MM.1S (cell line): Measurements from ENCODE around the gene FARS2.

Experiments
- DNase-seq: peaks from one replicate; pipeline ENCODE4 v3.0.0-alpha.2; 2015
- H2AFZ ChIP-seq: fragments of 300-600 bp; sonication (generic); 2 replicates; pipeline ENCODE4 v1.6.0; 2016; ENCODE audit warnings: antibody characterized with exemption, low read length
- H3F3A ChIP-seq: fragments of 300-600 bp; sonication (generic); 2 replicates; pipeline ENCODE4 v1.6.1; 2016; ENCODE audit warnings: mild to moderate bottlenecking, antibody characterized with exemption, low read length, moderate library complexity, mixed read lengths; ENCODE audit not compliant: insufficient read depth
- H3K27ac ChIP-seq: fragments of 300-600 bp; sonication (generic); 2 replicates; pipeline ENCODE4 v1.5.1; 2016; ENCODE audit warnings: mild to moderate bottlenecking, low read length
- H3K27me3 ChIP-seq: fragments of 300-600 bp; sonication (generic); replicated peaks from 2 replicates; pipeline ENCODE4 v1.6.0; 2016; ENCODE audit warnings: low read length; ENCODE audit not compliant: insufficient read depth
- H3K36me3 ChIP-seq: fragments of 300-600 bp; sonication (generic); replicated peaks from 2 replicates; pipeline ENCODE4 v1.6.1; 2016; ENCODE audit warnings: mild to moderate bottlenecking, low read length, mixed read lengths; ENCODE audit not compliant: insufficient read depth
- H3K4me1 ChIP-seq: fragments of 300-600 bp; sonication (generic); 2 replicates; pipeline ENCODE4 v1.6.1; 2016; ENCODE audit warnings: low read length, mixed read lengths
- H3K4me2 ChIP-seq: fragments of 300-600 bp; sonication (generic); 2 replicates; pipeline ENCODE4 v1.6.0; 2016; ENCODE audit warnings: low read depth, low read length
- H3K4me3 ChIP-seq: fragments of 300-600 bp; sonication (generic); 2 replicates; pipeline ENCODE4 v1.5.1; 2016; ENCODE audit warnings: low read length, mixed read lengths
- H3K79me2 ChIP-seq: fragments of 300-600 bp; sonication (generic); 2 replicates; pipeline ENCODE4 v1.6.1; 2016; ENCODE audit warnings: mixed run types, low read length, mixed read lengths
- H3K9ac ChIP-seq: fragments of 300-600 bp; sonication (generic); 2 replicates; pipeline ENCODE4 v1.6.1; 2016; ENCODE audit warnings: low read length, mixed read lengths
- H3K9me2 ChIP-seq: fragments of 300-600 bp; sonication (generic); replicated peaks from 2 replicates; pipeline ENCODE4 v1.6.1; 2016; ENCODE audit warnings: mild to moderate bottlenecking, low read length, mixed read lengths; ENCODE audit not compliant: insufficient read depth
- H3K9me3 ChIP-seq: fragments of 300-600 bp; sonication (generic); replicated peaks from 2 replicates; pipeline ENCODE4 v1.6.1; 2016; ENCODE audit warnings: mild to moderate bottlenecking, low read length, mixed read lengths; ENCODE audit not compliant: insufficient read depth
- H4K20me1 ChIP-seq: fragments of 300-600 bp; sonication (generic); 2 replicates; pipeline ENCODE4 v1.6.1; 2016; ENCODE audit warnings: mild to moderate bottlenecking, low read length, moderate library complexity, mixed read lengths; ENCODE audit not compliant: insufficient read depth
- CTCF ChIP-seq: fragments of 300-600 bp; sonication (generic); IDR thresholded peaks from 2 replicates; pipeline ENCODE4 v1.5.1; 2016; ENCODE audit warnings: antibody characterized with exemption, low read length, mixed read lengths
- EZH2 ChIP-seq: fragments of 300-600 bp; sonication (generic); optimal IDR thresholded peaks from 2 replicates; pipeline ENCODE3; 2017; ENCODE audit warnings: low read depth, mild to moderate bottlenecking, antibody characterized with exemption, low read length, mixed read lengths
- EZH2phosphoT487 ChIP-seq: fragments of 300-600 bp; sonication (generic); IDR thresholded peaks from 2 replicates; pipeline ENCODE4 v1.6.1; 2018; ENCODE audit warnings: antibody characterized with exemption, low read length

FARS2 gene

GRCh38 chr6:5395719-5396118 lies 134.4 kb downstream of the FARS2 start:
- Histone ChIP-seq H3K9ac (no peak overlapping the region), H3K27me3 (no peaks in the 10 kb centered on the region), H3K9me3 (no peaks in the 10 kb centered on the region)

GRCh38 chr6:5398530-5398929 lies 137.2 kb downstream of the FARS2 start:
- Histone ChIP-seq H3K4me1 (no peaks in the 10 kb centered on the region), H3K4me3 (no peak overlapping the region), H3K79me2 (no peaks in the 10 kb centered on the region), H4K20me1 (no peaks in the 10 kb centered on the region), H3K27ac (no peak overlapping the region), H3K9me2 (no peaks in the 10 kb centered on the region), H3K4me2 (no peak overlapping the region), H3K27me3 (no peaks in the 10 kb centered on the region), H3F3A (no peaks in the 10 kb centered on the region), H2AFZ (no peak overlapping the region), H3K9ac (no peak overlapping the region), H3K9me3 (no peaks in the 10 kb centered on the region), H3K36me3 (no peaks in the 10 kb centered on the region)
- peak; percentile 28 for DNase-seq
- no peak for TF ChIP-seq EZH2phosphoT487
- peak; percentile 39 for TF ChIP-seq CTCF

More at GRCh38 chr6:5395719-5396118, 134.4 kb downstream of the FARS2 start:
- DNase-seq, result no peak
- no peak overlapping the region for H3K4me3 ChIP-seq
- no peak overlapping the region for H3K4me2 ChIP-seq
- no peak overlapping the region for H2AFZ ChIP-seq
- no peaks in the 10 kb centered on the region for H3F3A ChIP-seq
- no peaks in the 10 kb centered on the region for H3K79me2 ChIP-seq
- H3K9me2 ChIP-seq, result no peaks in the 10 kb centered on the region
- H4K20me1 ChIP-seq, result no peaks in the 10 kb centered on the region
- no peak overlapping the region for H3K27ac ChIP-seq
- H3K4me1 ChIP-seq, result no peaks in the 10 kb centered on the region
- TF ChIP-seq EZH2phosphoT487, result no peak
- no peak for TF ChIP-seq EZH2
- no peak for TF ChIP-seq CTCF
- H3K36me3 ChIP-seq, result no peaks in the 10 kb centered on the region

GRCh38 chr6:5399391-5399790 lies 138.1 kb downstream of the FARS2 start:
- H3K9me3 ChIP-seq, result no peaks in the 10 kb centered on the region
- H3K27ac ChIP-seq, result no peak overlapping the region
- no peak for DNase-seq
- no peaks in the 10 kb centered on the region for H3K4me1 ChIP-seq
- H3K79me2 ChIP-seq, result no peaks in the 10 kb centered on the region
- no peaks in the 10 kb centered on the region for H3F3A ChIP-seq
- H3K4me3 ChIP-seq, result no peak overlapping the region
- no peaks in the 10 kb centered on the region for H3K9me2 ChIP-seq
- H4K20me1 ChIP-seq, result no peaks in the 10 kb centered on the region
- H2AFZ ChIP-seq, result no peak overlapping the region
- no peak overlapping the region for H3K4me2 ChIP-seq
- TF ChIP-seq CTCF, result no peak
- TF ChIP-seq EZH2, result no peak
- no peak for TF ChIP-seq EZH2phosphoT487
- H3K9ac ChIP-seq, result no peak overlapping the region
- no peaks in the 10 kb centered on the region for H3K27me3 ChIP-seq
- no peaks in the 10 kb centered on the region for H3K36me3 ChIP-seq
